ENCODE results near the gene UBALD2.

- TF ChIP-seq POLR2AphosphoS5 (IDR thresholded peaks at IDR 0.05; ENCODE audit: insufficient read depth, low read depth, low read length) (no peak), CTCF (IDR thresholded peaks at IDR 0.05; ENCODE audit: extremely low read depth in 1 of 2, insufficient read depth in 1 of 2, low read depth in 1 of 2, low read length in 2 of 2) (no peak), EZH2 (IDR thresholded peaks at IDR 0.05; ENCODE audit: borderline replicate concordance, low read depth, low read length, severe bottlenecking) (no peak), POLR2A (IDR thresholded peaks at IDR 0.05; ENCODE audit: low read depth, low read length) (no peak), MAX (IDR thresholded peaks at IDR 0.05; ENCODE audit: insufficient read depth, insufficient read length) (no peak)
Observed at GRCh38 chr17:76277300-76278267, 12.4 kb downstream of the UBALD2 start.

Data from endothelial cell of umbilical vein (primary cell).